Measurements from ENCODE around the gene C3orf52. TPM values are rescaled to one million over a fixed set of nuclear protein-coding genes. Genes with fewer than 3 reads are reported as not detected.
A peak's percentile ranks its signal among the peaks of the same experiment; 100 is the strongest.

C3orf52 gene
- total RNA-seq (2021) (10.2 to 14.3 TPM (median 10.3 TPM) in 3 replicates), Bru-seq, nascent RNA (percentile 79 among the genes with signal in this experiment)
- long read RNA-seq, experiment 1, transcript C3orf52-201 (6 exons, 2,277 nt): major isoform, 45 of 57 reads
- long read RNA-seq, experiment 1, partial matches to known transcripts: 3 of 57 reads
- long read RNA-seq, experiment 1, other reads (novel, unspliced or antisense): 7 of 57 reads
- long read RNA-seq, experiment 2, transcript C3orf52-201 (6 exons, 2,277 nt): major isoform, 7 of 14 reads
- long read RNA-seq, experiment 2, partial matches to known transcripts: 2 of 14 reads
- long read RNA-seq, experiment 2, other reads (novel, unspliced or antisense): 4 of 14 reads
- long read RNA-seq, experiment 3, transcript C3orf52-201 (6 exons, 2,277 nt): major isoform, 22 of 31 reads
- long read RNA-seq, experiment 3, partial matches to known transcripts: 0 of 31 reads
- long read RNA-seq, experiment 3, other reads (novel, unspliced or antisense): 8 of 31 reads

- ChIA-PET POLR2A (no interaction called here), CTCF (interaction anchor here (0.7 to 2.8 kb wide), 4 partner anchors 25 to 97 kb away, joined by 3 to 13 read pairs (median 4); no protein-coding TSS in a partner anchor)
- Mint-ChIP-seq H3K4me3 (peak within 1 kb of the TSS; percentile 95), H3K9me3 (no peaks in the 10 kb centered on the region), H3K36me3 (no peaks in the 10 kb centered on the region), H3K27ac (peak within 1 kb of the TSS; percentile 96), H3K27me3 (ENCODE audit: low read depth) (peaks cover 20% of the 10 kb centered on the region), H3K4me1 (peaks cover 54% of the 10 kb centered on the region)
- peak; percentile 89 for ATAC-seq
- DNase-seq (ENCODE audit: low spot score): peak; percentile 95
- TF ChIP-seq, protein P1, sequence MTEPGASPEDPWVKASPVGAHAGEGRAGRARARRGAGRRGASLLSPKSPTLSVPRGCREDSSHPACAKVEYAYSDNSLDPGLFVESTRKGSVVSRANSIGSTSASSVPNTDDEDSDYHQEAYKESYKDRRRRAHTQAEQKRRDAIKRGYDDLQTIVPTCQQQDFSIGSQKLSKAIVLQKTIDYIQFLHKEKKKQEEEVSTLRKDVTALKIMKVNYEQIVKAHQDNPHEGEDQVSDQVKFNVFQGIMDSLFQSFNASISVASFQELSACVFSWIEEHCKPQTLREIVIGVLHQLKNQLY (CRISPR knock-in tag; IDR thresholded peaks at IDR 0.05): no peak
- TF ChIP-seq ZNF532 (CRISPR knock-in tag; IDR thresholded peaks at IDR 0.05; ENCODE audit: borderline replicate concordance): no peak
- no peak for TF ChIP-seq NR2C2 (CRISPR knock-in tag; IDR thresholded peaks at IDR 0.05)
- TF ChIP-seq ZNF219 (CRISPR knock-in tag; IDR thresholded peaks at IDR 0.05; ENCODE audit: borderline replicate concordance): no peak
- no peak for TF ChIP-seq ATF1 (CRISPR knock-in tag; IDR thresholded peaks at IDR 0.05)
- TF ChIP-seq, protein P2, sequence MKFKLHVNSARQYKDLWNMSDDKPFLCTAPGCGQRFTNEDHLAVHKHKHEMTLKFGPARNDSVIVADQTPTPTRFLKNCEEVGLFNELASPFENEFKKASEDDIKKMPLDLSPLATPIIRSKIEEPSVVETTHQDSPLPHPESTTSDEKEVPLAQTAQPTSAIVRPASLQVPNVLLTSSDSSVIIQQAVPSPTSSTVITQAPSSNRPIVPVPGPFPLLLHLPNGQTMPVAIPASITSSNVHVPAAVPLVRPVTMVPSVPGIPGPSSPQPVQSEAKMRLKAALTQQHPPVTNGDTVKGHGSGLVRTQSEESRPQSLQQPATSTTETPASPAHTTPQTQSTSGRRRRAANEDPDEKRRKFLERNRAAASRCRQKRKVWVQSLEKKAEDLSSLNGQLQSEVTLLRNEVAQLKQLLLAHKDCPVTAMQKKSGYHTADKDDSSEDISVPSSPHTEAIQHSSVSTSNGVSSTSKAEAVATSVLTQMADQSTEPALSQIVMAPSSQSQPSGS (CRISPR knock-in tag; IDR thresholded peaks at IDR 0.05; ENCODE audit: borderline replicate concordance, low read depth): no peak
- no peak for TF ChIP-seq ZNF512 (CRISPR knock-in tag; IDR thresholded peaks at IDR 0.05; ENCODE audit: borderline replicate concordance)
- TF ChIP-seq ZNF396 (CRISPR knock-in tag; IDR thresholded peaks at IDR 0.05; ENCODE audit: borderline replicate concordance): no peak
- TF ChIP-seq GTF2I (CRISPR knock-in tag; conservative IDR thresholded peaks at IDR 0.05): no peak
- TF ChIP-seq NR1H2 (CRISPR knock-in tag; IDR thresholded peaks at IDR 0.05): no peak
- TF ChIP-seq GRHL2 (CRISPR knock-in tag; IDR thresholded peaks at IDR 0.05; ENCODE audit: insufficient replicate concordance, severe bottlenecking): no peak
- peak; percentile 79 for TF ChIP-seq ZNF121 (CRISPR knock-in tag; IDR thresholded peaks at IDR 0.05)
- TF ChIP-seq, protein P3, sequence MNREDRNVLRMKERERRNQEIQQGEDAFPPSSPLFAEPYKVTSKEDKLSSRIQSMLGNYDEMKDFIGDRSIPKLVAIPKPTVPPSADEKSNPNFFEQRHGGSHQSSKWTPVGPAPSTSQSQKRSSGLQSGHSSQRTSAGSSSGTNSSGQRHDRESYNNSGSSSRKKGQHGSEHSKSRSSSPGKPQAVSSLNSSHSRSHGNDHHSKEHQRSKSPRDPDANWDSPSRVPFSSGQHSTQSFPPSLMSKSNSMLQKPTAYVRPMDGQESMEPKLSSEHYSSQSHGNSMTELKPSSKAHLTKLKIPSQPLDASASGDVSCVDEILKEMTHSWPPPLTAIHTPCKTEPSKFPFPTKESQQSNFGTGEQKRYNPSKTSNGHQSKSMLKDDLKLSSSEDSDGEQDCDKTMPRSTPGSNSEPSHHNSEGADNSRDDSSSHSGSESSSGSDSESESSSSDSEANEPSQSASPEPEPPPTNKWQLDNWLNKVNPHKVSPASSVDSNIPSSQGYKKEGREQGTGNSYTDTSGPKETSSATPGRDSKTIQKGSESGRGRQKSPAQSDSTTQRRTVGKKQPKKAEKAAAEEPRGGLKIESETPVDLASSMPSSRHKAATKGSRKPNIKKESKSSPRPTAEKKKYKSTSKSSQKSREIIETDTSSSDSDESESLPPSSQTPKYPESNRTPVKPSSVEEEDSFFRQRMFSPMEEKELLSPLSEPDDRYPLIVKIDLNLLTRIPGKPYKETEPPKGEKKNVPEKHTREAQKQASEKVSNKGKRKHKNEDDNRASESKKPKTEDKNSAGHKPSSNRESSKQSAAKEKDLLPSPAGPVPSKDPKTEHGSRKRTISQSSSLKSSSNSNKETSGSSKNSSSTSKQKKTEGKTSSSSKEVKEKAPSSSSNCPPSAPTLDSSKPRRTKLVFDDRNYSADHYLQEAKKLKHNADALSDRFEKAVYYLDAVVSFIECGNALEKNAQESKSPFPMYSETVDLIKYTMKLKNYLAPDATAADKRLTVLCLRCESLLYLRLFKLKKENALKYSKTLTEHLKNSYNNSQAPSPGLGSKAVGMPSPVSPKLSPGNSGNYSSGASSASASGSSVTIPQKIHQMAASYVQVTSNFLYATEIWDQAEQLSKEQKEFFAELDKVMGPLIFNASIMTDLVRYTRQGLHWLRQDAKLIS (CRISPR knock-in tag; IDR thresholded peaks at IDR 0.05; ENCODE audit: borderline replicate concordance): 0 out of 2 replicates have a peak, but pooled peaks have one; percentile 46
- no peak; the same call in 1 of the 2 replicates for TF ChIP-seq ZBTB43 (CRISPR knock-in tag; IDR thresholded peaks at IDR 0.05)
- no peak for TF ChIP-seq PRRX2 (CRISPR knock-in tag; IDR thresholded peaks at IDR 0.05)
- peak; percentile 87 for TF ChIP-seq SP1 (CRISPR knock-in tag; conservative IDR thresholded peaks at IDR 0.05)
- TF ChIP-seq NFE2L1 (CRISPR knock-in tag; IDR thresholded peaks at IDR 0.05): peak; percentile 45
- TF ChIP-seq, protein P4, sequence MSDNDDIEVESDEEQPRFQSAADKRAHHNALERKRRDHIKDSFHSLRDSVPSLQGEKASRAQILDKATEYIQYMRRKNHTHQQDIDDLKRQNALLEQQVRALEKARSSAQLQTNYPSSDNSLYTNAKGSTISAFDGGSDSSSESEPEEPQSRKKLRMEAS (CRISPR knock-in tag; IDR thresholded peaks at IDR 0.05): peak; percentile 95
- peak; percentile 95 for TF ChIP-seq E2F5 (CRISPR knock-in tag; IDR thresholded peaks at IDR 0.05)
- TF ChIP-seq FOXJ3 (CRISPR knock-in tag; IDR thresholded peaks at IDR 0.05; ENCODE audit: borderline replicate concordance): no peak
Measured at GRCh38 chr3:112086076-112086854, at the start of gene C3orf52. C3orf52 (plus strand) TSS chr3:112086389; CDS start chr3:112086408, 19 bp downstream.

All from WTC11 (cell line).